Dermis blood vessel endothelial cell (primary cell): ENCODE results near the gene MRPL54. TPM values are rescaled to one million over a fixed set of nuclear protein-coding genes. Genes with fewer than 3 reads are reported as not detected.
"Not testable (repeated sequence)": the region's sequence is repeated elsewhere in the genome, so short reads cannot be mapped to it uniquely, and the experiment has no call there.

Experiments
- DNase-seq: peaks from one replicate; pipeline ENCODE4 v3.0.0; 2010
- total RNA-seq: library from RNA; depleted of rRNA; stranded (reverse); fragments of >200 nt; gene quantifications from 2 replicates; pipeline ENCODE4 v1.2.3, GENCODE V29; 2014

MRPL54 gene
- total RNA-seq, 1 donor from 2014 or later = 55.8 TPM

DNA sequence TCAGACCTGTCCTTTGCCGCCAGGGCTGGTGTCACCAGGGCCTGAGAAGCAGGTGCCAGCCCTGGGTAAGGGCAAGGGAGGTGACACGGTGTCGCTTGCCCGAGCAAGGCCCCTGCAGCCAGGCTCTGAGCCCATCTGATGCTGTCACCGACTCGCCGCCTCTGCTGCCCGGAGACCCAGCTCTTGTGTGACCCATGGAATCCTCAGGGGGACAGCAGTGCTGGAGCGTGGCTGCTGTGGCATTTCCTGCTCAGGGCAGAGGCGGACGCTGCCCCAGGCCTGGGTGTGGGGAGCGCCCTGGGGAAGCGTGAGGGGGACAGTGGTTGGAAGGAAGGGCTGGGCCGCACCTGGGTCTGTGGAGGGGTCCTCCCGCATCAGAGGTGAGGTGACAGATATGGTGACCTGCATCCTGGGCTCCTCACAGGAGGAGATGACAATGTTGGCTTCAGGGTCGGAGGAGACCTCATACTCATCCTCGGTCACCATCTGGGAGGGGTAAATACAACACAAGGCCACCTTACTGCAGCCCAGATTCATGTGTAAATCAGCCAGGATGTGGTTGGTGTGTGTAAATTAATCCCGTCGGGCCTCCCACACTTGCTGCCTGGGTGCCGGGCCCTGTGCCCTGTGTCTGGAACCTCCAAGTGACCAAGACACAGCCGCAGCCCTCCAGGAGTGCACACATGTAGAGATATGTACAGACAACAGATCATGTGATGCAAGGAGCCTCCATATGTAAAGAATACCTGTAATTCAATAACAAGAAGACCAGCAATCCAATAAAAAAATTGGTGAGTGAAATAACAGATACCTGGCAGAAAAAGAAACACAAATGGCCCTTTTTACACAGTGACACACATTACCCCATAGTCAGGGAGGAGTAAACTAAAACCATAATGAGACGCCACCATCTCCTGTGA lies 51.3 kb downstream of the MRPL54 start:
- no peak for DNase-seq

GRCh38 chr19:3814648-3815047 lies 52.2 kb downstream of the MRPL54 start:
- no peak for DNase-seq

DNA sequence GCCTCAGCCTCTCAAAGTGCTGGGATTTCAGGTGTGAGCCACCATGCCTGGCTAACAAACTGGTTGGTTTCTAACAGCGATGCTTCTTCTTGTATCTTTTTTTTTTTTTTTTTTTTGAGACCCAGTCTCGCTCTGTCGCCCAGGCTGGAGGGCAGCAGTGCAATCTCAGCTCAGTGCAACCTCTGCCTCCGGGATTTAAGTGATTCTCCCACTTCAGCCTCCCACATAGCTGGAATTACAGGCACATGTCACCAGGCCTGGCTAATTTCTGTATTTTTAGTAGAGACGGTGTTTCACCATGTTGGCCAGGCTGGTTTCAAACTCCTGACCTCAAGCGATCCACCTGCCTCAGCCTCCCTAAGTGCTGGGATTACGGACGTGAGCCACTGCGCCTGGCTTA lies 53.7 kb downstream of the MRPL54 start:
- not testable (repeated sequence) for DNase-seq

DNA sequence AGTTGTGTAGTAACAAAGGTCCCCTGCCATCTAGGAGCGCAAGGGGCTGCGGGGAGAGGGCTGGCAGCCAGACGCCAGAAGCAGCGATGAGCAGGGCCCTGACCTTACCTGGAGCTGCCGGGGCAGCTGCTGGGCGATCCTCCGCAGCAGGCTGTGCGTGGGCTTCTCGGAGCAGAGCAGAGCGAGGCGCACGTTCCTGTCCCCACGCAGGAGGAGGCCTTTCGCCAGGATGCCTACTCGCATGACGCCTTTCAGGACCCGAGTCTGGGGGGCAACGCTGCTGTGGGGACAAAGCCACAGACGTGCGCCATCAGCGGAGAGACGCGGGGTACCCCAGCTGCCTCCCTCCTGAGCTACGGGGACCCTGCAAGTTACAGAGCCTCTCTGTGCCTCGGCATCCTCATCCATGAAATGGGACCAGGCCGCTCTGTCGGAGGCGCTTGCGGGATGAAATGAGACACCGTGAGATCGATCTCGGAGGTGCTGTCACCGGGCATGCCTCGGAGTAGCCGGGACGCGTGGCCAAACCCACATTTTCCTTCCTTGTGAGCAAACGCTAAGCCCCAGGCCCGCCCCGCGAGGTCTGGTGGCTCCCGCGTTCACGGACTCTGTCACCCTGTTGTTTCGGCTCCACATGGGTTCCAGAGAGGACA lies 54.2 kb downstream of the MRPL54 start:
- DNase-seq = no peak

Other genes starting within 250 kb of the MRPL54 start
- not detected in 2 replicates for gene TEKTIP1, start 223.5 kb upstream of the MRPL54 start, total RNA-seq
- gene MFSD12, start 205.1 kb upstream of the MRPL54 start, total RNA-seq = 90.3 and 121 TPM in 2 replicates
- gene HMG20B, start 189.7 kb upstream of the MRPL54 start, total RNA-seq = 75.0 and 94.7 TPM in 2 replicates
- 1.1 and 1.2 TPM in 2 replicates for gene GIPC3, start 177.2 kb upstream of the MRPL54 start, total RNA-seq
- 1.3 and 1.7 TPM in 2 replicates for gene TBXA2R, start 155.8 kb upstream of the MRPL54 start, total RNA-seq
- gene CACTIN, start 135.9 kb upstream of the MRPL54 start, total RNA-seq = 30.8 and 39.2 TPM in 2 replicates
- gene PIP5K1C, start 62.2 kb upstream of the MRPL54 start, total RNA-seq = 57.7 and 75.6 TPM in 2 replicates
- 0.09 and 0.51 TPM in 2 replicates for gene TJP3, start 54.3 kb upstream of the MRPL54 start, total RNA-seq
- 26.5 and 33.5 TPM in 2 replicates for gene APBA3, start 990 bp upstream of the MRPL54 start, total RNA-seq
- gene RAX2, start 9.5 kb downstream of the MRPL54 start, total RNA-seq = not detected in 2 replicates
- 0.19 and 0.34 TPM in 2 replicates for gene MATK, start 23.7 kb downstream of the MRPL54 start, total RNA-seq
- gene ZFR2, start 106.4 kb downstream of the MRPL54 start, total RNA-seq = 0.17 TPM in 1 of 2 replicates, not detected in the other
- gene ATCAY, start 118.0 kb downstream of the MRPL54 start, total RNA-seq = not detected in 2 replicates
- not detected in 2 replicates for gene NMRK2, start 170.4 kb downstream of the MRPL54 start, total RNA-seq
- 151 and 203 TPM in 2 replicates for gene DAPK3, start 208.4 kb downstream of the MRPL54 start, total RNA-seq
- 2,677 and 3,798 TPM in 2 replicates for gene EEF2, start 222.8 kb downstream of the MRPL54 start, total RNA-seq
- gene PIAS4, start 245.1 kb downstream of the MRPL54 start, total RNA-seq = 22.0 and 27.2 TPM in 2 replicates